Measurements from ENCODE around the gene TATDN2.

Gene TATDN2

DNA sequence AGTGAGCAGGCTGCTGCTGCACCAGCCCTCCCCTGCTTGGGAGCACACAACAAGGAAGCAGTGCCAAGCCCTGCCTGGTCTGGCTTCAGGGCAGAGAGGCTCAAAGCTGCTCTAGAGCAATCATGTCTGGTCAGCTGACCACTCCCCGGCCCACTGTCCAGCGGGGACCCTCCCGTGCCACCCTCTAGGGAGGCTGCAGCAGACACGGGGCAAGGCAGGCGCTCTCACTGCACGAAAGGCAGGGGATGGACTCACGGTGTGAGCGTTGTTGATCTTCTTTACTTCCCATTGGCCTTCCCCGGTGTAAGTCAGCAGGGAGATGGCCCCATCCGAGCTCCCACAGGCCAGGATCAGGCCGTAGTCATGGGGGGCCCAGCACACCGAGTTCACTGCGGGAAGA, 63.5 kb downstream of the TATDN2 start:
- peaks cover 64 to 91% of the 10 kb centered on the region in 2 donors for H3K36me3 ChIP-seq (ENCODE audit: control insufficient read depth in 1 of 2, insufficient read depth in 2 of 2, low read length in 2 of 2)

DNA sequence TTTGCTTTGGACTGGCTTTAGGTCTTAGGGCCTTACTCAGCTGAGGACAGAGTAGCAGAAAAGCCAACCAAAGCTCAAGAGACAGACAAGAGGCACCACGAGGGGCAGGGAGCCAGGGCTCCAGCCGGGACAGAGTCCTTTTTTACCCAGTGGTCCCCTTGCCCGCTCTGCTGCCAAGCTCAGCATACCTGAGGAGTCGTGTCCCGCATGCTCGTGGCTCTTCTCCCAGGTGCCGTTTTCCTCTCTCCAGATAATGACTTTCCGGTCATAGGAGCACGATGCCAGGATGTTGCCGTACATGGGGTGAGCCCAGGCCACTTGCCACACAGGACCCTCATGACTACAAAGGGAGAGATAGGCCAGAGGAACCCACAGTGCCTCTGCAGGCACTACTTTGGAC, 64.1 kb downstream of the TATDN2 start:
- Histone ChIP-seq H3K27me3 (ENCODE audit: low read depth, low read length) (no peaks in the 10 kb centered on the region), H3K36me3 (ENCODE audit: control insufficient read depth in 1 of 2, insufficient read depth in 2 of 2, low read length in 2 of 2) (peaks cover 70 to 91% of the 10 kb centered on the region in 2 donors)

More for the DNA sequence above, 63.5 kb downstream of the TATDN2 start:
- H3K4me1 ChIP-seq (ENCODE audit: control insufficient read depth in 1 of 2, insufficient read depth in 2 of 2, low read length in 2 of 2): no peaks in the 10 kb centered on the region
- H3K9me3 ChIP-seq (ENCODE audit: control insufficient read depth in 1 of 2, low read length in 2 of 2): no peaks in the 10 kb centered on the region
- H3K27ac ChIP-seq (ENCODE audit: low read length): no peak overlapping the region
- H3K27me3 ChIP-seq (ENCODE audit: low read depth, low read length): no peaks in the 10 kb centered on the region
- no peak overlapping the region for H3K4me3 ChIP-seq (ENCODE audit: low read depth in 1 of 2, low read length in 2 of 2)

DNA sequence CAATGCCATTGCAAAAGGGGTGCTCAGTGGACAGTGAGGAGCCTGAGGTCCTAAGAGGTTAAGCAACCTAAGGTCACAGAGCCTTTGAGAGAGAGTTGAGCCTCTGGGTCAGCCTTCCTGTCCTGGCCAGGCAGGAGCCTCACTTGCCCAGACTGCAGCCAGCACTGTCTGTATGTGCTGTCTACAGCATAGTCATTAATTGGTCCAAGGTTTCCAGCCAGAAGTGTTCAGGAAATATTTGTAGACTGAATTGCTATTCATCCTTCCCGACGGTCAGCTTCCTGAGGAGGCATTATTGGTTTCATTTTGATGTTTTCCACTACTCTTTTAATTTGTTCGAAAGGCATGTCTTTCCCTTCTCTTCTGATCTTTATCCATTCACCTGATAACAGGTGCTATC, 64.6 kb downstream of the TATDN2 start:
- Histone ChIP-seq H3K4me3 (ENCODE audit: low read depth in 1 of 2, low read length in 2 of 2) (no peak overlapping the region), H3K36me3 (ENCODE audit: control insufficient read depth in 1 of 2, insufficient read depth in 2 of 2, low read length in 2 of 2) (peaks cover 70 to 91% of the 10 kb centered on the region in 2 donors), H3K4me1 (ENCODE audit: control insufficient read depth in 1 of 2, insufficient read depth in 2 of 2, low read length in 2 of 2) (no peaks in the 10 kb centered on the region), H3K9me3 (ENCODE audit: control insufficient read depth in 1 of 2, low read length in 2 of 2) (no peaks in the 10 kb centered on the region), H3K27ac (ENCODE audit: low read length) (no peak overlapping the region), H3K27me3 (ENCODE audit: low read depth, low read length) (no peaks in the 10 kb centered on the region)

More for the DNA sequence above, 64.1 kb downstream of the TATDN2 start:
- no peak overlapping the region for H3K4me3 ChIP-seq (ENCODE audit: low read depth in 1 of 2, low read length in 2 of 2)
- no peak overlapping the region for H3K27ac ChIP-seq (ENCODE audit: low read length)
- no peaks in the 10 kb centered on the region for H3K9me3 ChIP-seq (ENCODE audit: control insufficient read depth in 1 of 2, low read length in 2 of 2)
- no peaks in the 10 kb centered on the region for H3K4me1 ChIP-seq (ENCODE audit: control insufficient read depth in 1 of 2, insufficient read depth in 2 of 2, low read length in 2 of 2)

DNA sequence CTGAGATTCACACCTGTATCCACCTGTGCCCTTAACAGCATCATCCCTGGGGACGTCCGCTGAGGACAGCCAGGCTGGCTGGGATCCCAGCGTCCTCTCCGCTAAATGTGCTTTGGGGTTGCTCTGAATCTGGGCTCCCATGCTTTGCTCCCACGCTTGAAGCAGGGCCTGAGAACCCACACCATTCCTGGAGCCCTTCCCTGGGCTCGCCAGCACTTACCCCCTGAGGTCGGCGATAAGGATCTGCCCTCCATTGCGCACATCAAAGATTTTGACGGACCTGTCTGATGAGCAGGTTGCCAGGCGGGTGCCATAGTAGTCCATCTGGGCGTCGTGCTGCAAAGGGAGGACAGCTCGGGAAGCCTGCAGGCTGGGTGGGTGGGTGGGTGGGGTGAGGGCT, 66.8 kb downstream of the TATDN2 start:
- Histone ChIP-seq H3K9me3 (ENCODE audit: control insufficient read depth in 1 of 2, low read length in 2 of 2) (no peaks in the 10 kb centered on the region), H3K27ac (ENCODE audit: low read length) (no peak overlapping the region), H3K4me1 (ENCODE audit: control insufficient read depth in 1 of 2, insufficient read depth in 2 of 2, low read length in 2 of 2) (peaks cover 9 to 17% of the 10 kb centered on the region in 2 donors), H3K36me3 (ENCODE audit: control insufficient read depth in 1 of 2, insufficient read depth in 2 of 2, low read length in 2 of 2) (peaks cover 71 to 85% of the 10 kb centered on the region in 2 donors), H3K27me3 (ENCODE audit: low read depth, low read length) (no peaks in the 10 kb centered on the region), H3K4me3 (ENCODE audit: low read depth in 1 of 2, low read length in 2 of 2) (no peak overlapping the region)

DNA sequence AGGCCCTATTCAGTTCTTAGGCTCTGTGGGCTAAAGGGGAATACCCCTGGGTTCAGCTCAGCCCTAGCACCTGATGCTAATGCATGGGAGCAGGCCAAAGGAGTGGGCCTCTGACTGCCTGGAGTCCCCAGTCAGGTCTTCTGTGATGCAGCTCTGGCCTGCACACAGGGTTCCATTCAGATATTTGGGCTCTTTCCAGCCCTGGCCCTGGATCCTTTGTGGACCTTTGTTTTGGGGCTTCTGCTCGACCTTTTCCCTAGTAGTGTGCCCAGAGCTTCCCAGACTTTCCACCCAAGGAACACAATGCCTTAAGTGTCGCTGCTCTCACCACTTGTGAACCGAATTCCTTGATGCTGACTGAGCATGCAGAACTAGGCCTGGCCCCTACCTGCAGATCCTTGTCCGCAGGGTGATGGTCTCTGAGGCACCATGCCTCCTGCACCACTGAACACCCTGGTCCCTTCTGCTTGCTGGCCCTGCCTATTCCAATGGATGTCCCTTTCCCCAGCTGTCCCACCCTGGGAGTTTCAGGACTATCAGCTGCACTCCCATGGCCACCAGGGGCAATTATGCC, 67.6 kb downstream of the TATDN2 start:
- no peak overlapping the region for H3K27ac ChIP-seq (ENCODE audit: low read length)
- peaks cover 9 to 21% of the 10 kb centered on the region in 2 donors for H3K4me1 ChIP-seq (ENCODE audit: control insufficient read depth in 1 of 2, insufficient read depth in 2 of 2, low read length in 2 of 2)
- no peaks in the 10 kb centered on the region for H3K27me3 ChIP-seq (ENCODE audit: low read depth, low read length)
- H3K9me3 ChIP-seq (ENCODE audit: control insufficient read depth in 1 of 2, low read length in 2 of 2): no peaks in the 10 kb centered on the region
- H3K4me3 ChIP-seq (ENCODE audit: low read depth in 1 of 2, low read length in 2 of 2): no peak overlapping the region
- peaks cover 71 to 83% of the 10 kb centered on the region in 2 donors for H3K36me3 ChIP-seq (ENCODE audit: control insufficient read depth in 1 of 2, insufficient read depth in 2 of 2, low read length in 2 of 2)

DNA sequence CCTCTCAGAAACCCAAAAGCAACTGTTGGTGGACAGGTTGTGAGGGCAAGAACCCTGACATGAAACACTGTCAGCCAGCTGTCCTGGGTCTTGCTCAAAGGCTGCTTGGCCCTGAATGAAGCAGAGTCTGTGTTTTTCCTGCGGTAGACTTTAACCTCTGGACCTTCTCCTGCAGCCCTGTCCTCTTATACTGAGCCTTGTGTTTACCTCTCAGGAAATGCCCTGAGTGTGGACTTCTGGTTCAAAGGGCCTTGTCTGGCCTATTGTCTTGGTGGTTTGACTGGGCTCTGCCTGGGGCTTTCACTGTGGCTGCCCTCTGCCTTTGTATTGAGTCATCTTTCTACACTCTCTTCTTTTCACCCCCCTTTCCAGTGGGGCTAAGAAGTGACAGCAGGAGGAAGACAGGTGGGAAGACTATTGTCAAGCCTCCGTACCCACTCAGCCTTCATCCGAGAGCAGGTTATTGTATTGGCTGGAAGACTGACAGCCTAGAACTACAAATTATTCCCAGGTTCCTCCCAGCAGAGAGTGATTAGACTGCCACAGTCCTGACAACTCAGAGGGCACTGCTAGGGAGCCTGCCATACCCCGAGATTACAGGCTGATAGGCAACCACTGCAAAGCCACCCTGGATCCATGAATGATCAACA, 69.2 kb downstream of the TATDN2 start:
- H3K9me3 ChIP-seq (ENCODE audit: control insufficient read depth in 1 of 2, low read length in 2 of 2): no peaks in the 10 kb centered on the region
- H3K36me3 ChIP-seq (ENCODE audit: control insufficient read depth in 1 of 2, insufficient read depth in 2 of 2, low read length in 2 of 2): peaks cover 61 to 67% of the 10 kb centered on the region in 2 donors
- H3K4me1 ChIP-seq (ENCODE audit: control insufficient read depth in 1 of 2, insufficient read depth in 2 of 2, low read length in 2 of 2): peaks cover 9 to 21% of the 10 kb centered on the region in 2 donors
- H3K27me3 ChIP-seq (ENCODE audit: low read depth, low read length): no peaks in the 10 kb centered on the region
- H3K27ac ChIP-seq (ENCODE audit: low read length): no peak overlapping the region
- no peak overlapping the region for H3K4me3 ChIP-seq (ENCODE audit: low read depth in 1 of 2, low read length in 2 of 2)

DNA sequence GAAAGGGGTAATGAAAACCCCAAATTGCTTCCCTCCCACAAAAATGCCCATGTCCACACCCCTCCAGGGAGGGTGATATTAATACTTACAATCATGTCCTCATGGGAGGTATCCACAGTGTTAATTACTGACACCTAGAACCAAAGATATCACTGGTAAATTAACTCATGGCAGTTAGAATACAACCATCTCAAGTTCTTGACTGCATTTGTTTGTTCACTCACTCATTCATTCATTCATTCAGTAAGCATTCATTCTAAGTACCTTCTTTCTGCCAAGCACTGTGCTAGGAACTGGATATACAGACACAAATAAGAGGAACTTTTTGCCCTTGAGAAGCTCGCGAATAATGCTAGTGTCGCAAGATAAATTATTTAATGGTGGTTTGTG, 69.7 kb downstream of the TATDN2 start:
- H3K27ac ChIP-seq (ENCODE audit: low read length): no peak overlapping the region
- H3K9me3 ChIP-seq (ENCODE audit: control insufficient read depth in 1 of 2, low read length in 2 of 2): no peaks in the 10 kb centered on the region
- H3K36me3 ChIP-seq (ENCODE audit: control insufficient read depth in 1 of 2, insufficient read depth in 2 of 2, low read length in 2 of 2): peaks cover 56 to 62% of the 10 kb centered on the region in 2 donors
- H3K4me3 ChIP-seq (ENCODE audit: low read depth in 1 of 2, low read length in 2 of 2): no peak overlapping the region
- H3K4me1 ChIP-seq (ENCODE audit: control insufficient read depth in 1 of 2, insufficient read depth in 2 of 2, low read length in 2 of 2): peaks cover 9 to 21% of the 10 kb centered on the region in 2 donors
- no peaks in the 10 kb centered on the region for H3K27me3 ChIP-seq (ENCODE audit: low read depth, low read length)

DNA sequence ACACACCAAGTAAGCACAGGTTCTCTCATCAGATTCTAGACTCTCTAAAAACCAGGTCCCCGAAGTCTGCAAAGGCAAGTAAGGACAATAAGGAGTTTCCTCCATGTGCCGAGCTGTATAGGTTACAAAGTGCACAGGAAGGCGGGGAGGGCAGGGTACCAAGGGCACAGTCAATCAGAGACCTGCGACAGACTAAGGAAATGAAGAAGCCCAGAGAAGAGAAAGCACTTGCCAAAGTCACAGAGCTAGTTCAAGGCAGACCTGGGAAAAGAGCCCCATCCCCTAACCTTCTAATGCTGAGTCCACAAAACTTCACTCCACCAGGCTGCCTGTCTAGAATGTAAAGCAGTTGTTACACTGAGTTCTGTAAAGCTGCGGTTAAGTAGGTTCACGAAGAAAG, 71.0 kb downstream of the TATDN2 start:
- Histone ChIP-seq H3K4me3 (ENCODE audit: low read depth in 1 of 2, low read length in 2 of 2) (peak overlapping the region; percentile 27 to 91), H3K27me3 (ENCODE audit: low read depth, low read length) (no peaks in the 10 kb centered on the region), H3K27ac (ENCODE audit: low read length) (no peak overlapping the region), H3K4me1 (ENCODE audit: control insufficient read depth in 1 of 2, insufficient read depth in 2 of 2, low read length in 2 of 2) (peaks cover 9 to 21% of the 10 kb centered on the region in 2 donors), H3K36me3 (ENCODE audit: control insufficient read depth in 1 of 2, insufficient read depth in 2 of 2, low read length in 2 of 2) (peaks cover 45 to 49% of the 10 kb centered on the region in 2 donors), H3K9me3 (ENCODE audit: control insufficient read depth in 1 of 2, low read length in 2 of 2) (no peaks in the 10 kb centered on the region)

DNA sequence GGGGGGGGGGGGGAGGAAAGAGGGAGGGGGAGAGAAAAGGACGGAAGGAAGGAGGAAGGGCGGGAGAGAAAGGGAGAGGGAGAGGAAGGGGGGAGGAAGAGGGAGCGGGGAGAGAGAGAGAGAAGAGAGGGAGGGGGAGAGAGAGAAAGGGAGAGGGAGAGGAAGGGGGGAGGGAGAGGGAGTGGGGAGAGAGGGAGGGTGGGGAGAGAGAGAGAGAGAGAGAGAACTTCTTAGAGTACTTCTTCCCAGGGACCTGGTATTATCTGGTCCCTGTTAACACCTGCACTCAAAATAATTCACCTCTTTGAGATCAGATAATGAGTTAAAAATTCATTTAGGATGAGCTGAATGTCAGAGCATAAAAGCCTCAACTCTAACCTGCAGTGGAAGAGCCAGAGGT, 71.5 kb downstream of the TATDN2 start:
- Histone ChIP-seq H3K4me3 (ENCODE audit: low read depth in 1 of 2, low read length in 2 of 2) (peak overlapping the region; percentile 91 to 96), H3K9me3 (ENCODE audit: control insufficient read depth in 1 of 2, low read length in 2 of 2) (no peaks in the 10 kb centered on the region), H3K36me3 (ENCODE audit: control insufficient read depth in 1 of 2, insufficient read depth in 2 of 2, low read length in 2 of 2) (peaks cover 39 to 43% of the 10 kb centered on the region in 2 donors), H3K4me1 (ENCODE audit: control insufficient read depth in 1 of 2, insufficient read depth in 2 of 2, low read length in 2 of 2) (peaks cover 9 to 21% of the 10 kb centered on the region in 2 donors), H3K27ac (ENCODE audit: low read length) (peak overlapping the region; percentile 92), H3K27me3 (ENCODE audit: low read depth, low read length) (no peaks in the 10 kb centered on the region)

DNA sequence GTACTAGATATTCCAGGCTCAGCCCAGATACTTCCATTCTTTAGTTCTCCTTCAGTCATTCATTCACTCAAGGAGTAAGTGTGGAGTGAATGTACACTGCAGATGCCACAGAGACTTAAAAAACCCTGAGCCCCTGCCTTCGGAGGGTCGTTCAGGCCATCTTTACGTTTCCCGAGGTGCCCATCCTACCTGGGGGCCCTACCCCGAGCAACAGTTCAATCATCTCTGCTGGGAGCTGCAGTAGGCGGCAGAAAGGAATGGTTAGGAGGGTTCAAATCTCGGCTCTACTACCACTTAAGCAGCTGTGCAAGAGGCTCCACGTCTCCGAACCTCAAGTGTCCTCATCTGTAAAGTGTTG, 72.0 kb downstream of the TATDN2 start:
- peaks cover 35 to 39% of the 10 kb centered on the region in 2 donors for H3K36me3 ChIP-seq (ENCODE audit: control insufficient read depth in 1 of 2, insufficient read depth in 2 of 2, low read length in 2 of 2)
- H3K4me1 ChIP-seq (ENCODE audit: control insufficient read depth in 1 of 2, insufficient read depth in 2 of 2, low read length in 2 of 2): peaks cover 9 to 21% of the 10 kb centered on the region in 2 donors
- no peaks in the 10 kb centered on the region for H3K9me3 ChIP-seq (ENCODE audit: control insufficient read depth in 1 of 2, low read length in 2 of 2)
- H3K27me3 ChIP-seq (ENCODE audit: low read depth, low read length): no peaks in the 10 kb centered on the region
- peak overlapping the region; percentile 92 for H3K27ac ChIP-seq (ENCODE audit: low read length)
- H3K4me3 ChIP-seq (ENCODE audit: low read depth in 1 of 2, low read length in 2 of 2): peak overlapping the region; percentile 91 to 96

DNA sequence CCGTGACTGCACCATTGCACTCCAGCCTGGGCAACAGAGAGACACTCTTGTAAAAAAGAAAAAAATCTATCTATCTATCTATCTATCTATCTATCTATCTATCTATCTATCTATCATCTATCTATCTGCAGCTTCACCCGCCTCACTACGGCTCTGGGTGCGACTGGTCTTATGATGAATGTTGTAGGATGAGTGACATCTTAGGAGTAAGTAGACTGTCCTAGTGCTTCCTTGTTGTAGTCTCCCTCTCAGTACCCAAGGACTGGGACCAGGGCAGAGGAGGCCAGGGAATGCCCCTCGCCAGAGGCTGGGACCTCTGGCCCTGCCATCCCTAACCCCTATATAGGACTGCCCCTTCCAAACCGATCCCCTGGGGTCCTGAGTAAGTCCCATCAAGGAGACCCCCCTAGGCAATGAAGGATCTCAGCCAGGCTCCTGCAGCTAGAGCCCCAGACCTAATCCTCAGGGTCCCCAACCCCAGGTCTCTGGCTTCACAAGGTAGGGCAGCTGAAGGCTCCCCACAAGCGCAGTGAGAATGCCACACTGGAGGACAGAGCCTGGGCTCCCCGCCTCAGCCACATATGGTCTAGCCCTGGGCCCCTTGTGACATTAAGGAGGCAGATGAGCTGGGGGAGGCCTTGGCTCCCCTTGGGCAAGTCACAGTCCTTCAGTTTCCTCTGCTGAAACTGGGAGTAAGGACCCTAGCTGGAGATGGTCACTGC, 73.5 kb downstream of the TATDN2 start:
- H3K27me3 ChIP-seq (ENCODE audit: low read depth, low read length): no peaks in the 10 kb centered on the region
- H3K27ac ChIP-seq (ENCODE audit: low read length): no peak overlapping the region
- peak overlapping the region in 1 of 2 donors; percentile 91 for H3K4me3 ChIP-seq (ENCODE audit: low read depth in 1 of 2, low read length in 2 of 2)
- no peaks in the 10 kb centered on the region for H3K9me3 ChIP-seq (ENCODE audit: control insufficient read depth in 1 of 2, low read length in 2 of 2)
- H3K36me3 ChIP-seq (ENCODE audit: control insufficient read depth in 1 of 2, insufficient read depth in 2 of 2, low read length in 2 of 2): peaks cover 21 to 25% of the 10 kb centered on the region in 2 donors
- H3K4me1 ChIP-seq (ENCODE audit: control insufficient read depth in 1 of 2, insufficient read depth in 2 of 2, low read length in 2 of 2): peaks cover 9 to 21% of the 10 kb centered on the region in 2 donors

All from muscle layer of duodenum (tissue), 2 donors.